Stimulated activated CD4-positive, alpha-beta T cell treated with anti-CD3 and anti-CD28 coated beads, Interleukin-12 subunit alpha, Interleukin-12 subunit beta, amount 100 ng/mL, for 24 hours (primary cell): ENCODE data around the gene EDAR.

Experiments used
- DNase-seq, 2 experiments: peaks; one replicate each; pipeline ENCODE4 v3.0.0-alpha.2; 2020; ENCODE audit warnings: low read depth in 2 of 2

The EDAR gene

DNA sequence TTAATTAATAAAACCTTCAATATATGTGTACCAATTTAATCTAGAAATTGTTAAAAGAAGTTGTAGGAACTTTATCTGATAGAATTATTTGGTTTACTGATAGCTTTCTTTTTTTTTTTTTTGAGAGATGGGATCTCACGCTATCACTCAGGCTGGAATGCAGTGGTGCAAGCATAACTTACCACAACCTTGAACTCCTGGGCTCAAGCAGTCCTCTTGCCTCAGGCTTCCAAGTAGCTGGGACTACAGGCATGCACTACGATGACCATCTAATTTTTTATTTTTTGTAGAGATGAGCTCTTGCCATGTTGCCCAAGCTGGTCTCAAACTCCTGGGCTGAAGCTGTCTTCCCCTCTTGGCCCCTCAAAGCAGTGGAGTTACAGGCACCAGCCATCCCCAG lies 135.6 kb downstream of the EDAR start:
- DNase-seq = no peak

DNA sequence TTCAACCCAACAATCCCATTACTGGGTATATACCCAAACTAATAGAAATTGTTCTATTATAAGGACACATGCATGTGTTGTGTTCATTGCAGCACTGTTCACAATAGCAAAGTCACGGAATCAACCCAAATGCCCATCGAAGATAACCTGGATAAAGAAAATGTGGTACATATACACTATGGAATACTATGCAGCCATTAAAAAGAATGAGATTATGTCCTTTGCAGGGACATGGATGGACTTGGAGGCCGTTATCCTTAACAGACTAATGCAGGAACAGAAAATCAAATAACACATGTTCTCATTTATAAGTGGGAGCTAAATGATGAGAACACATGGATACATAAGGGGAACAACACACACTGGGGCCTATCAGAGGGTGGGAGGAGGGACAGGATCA lies 136.6 kb downstream of the EDAR start:
- no peak for DNase-seq

DNA sequence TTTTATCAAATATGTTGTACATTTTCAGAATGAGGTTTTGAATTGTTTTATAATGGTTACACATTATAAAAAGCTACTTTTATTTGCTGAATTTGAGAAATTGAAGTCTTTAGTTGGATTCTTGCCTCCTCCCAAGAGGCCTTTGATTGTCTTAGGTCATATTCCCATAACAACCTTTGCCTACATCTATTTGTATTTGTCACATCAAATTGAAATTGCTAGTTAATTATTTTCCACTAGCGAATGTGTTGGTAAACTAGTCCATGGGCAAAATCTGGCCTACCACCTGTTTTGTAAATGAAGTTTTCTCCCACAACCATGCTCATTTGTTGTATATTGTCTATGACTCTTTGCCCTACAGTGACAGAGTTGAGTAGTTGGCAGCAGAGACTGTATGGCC lies 142.0 kb downstream of the EDAR start:
- no peak for DNase-seq

DNA sequence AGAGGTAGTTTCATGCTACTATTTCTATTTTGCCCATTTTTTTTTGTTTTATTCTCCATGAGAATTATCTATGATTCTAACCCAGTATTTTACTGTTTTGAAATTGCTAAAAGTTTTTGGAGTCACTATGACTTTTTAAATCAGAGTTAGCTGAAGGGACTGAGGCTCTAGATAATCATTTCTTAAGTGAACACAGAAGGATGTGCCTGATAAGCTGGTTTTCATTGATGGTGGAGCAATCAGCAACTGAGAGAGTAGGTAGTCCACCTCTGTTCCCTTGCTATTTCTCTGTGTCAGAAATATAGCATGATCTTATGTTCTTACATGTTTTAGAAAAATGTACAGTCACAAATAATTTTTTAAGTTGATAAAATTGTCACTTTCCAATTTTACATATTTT lies 143.1 kb downstream of the EDAR start:
- no peak for DNase-seq
